ENCODE measurements around the gene RIPK3. TPM values are rescaled to one million over a fixed set of nuclear protein-coding genes. Genes with fewer than 3 reads are reported as not detected.

The RIPK3 gene
- total RNA-seq, 1 experiment from 2014 or later: 0.35 TPM

- Histone ChIP-seq H3K23ac (ENCODE audit: insufficient read length, low read depth, low read length) (no peak overlapping the region), H3K4me2 (ENCODE audit: insufficient read depth, insufficient read length, low read length) (no peak overlapping the region), H2BK5ac (ENCODE audit: insufficient read length, low read length) (no peak overlapping the region), H4K20me1 (ENCODE audit: control insufficient read depth, insufficient read depth, insufficient read length) (no peaks in the 10 kb centered on the region), H4K91ac (ENCODE audit: insufficient read length, low read depth, low read length) (no peak overlapping the region), H3T11ph (ENCODE audit: low read length) (no peak overlapping the region), H3K79me1 (ENCODE audit: insufficient read depth, low read depth, low read length, poor library complexity, severe bottlenecking) (no peaks in the 10 kb centered on the region), H3K4ac (ENCODE audit: low read depth, low read length) (no peak overlapping the region), H2AFZ (ENCODE audit: low read length) (no peak overlapping the region), H3K56ac (ENCODE audit: insufficient read length, low read depth, low read length) (no peak overlapping the region), H2AK5ac (ENCODE audit: insufficient read length, low read length) (no peak overlapping the region), H3K27me3 (ENCODE audit: insufficient read depth, low read length) (peaks cover 30% of the 10 kb centered on the region; the same call in 1 of the 2 replicates), H2BK120ac (ENCODE audit: low read depth, low read length, poor library complexity, severe bottlenecking) (no peak overlapping the region), H2BK12ac (ENCODE audit: insufficient read length, low read depth, low read length) (no peak overlapping the region), H4K5ac (ENCODE audit: insufficient read length, low read depth, low read length) (no peak overlapping the region), H2BK15ac (ENCODE audit: low read depth, low read length) (no peak overlapping the region), H3K4me1 (ENCODE audit: insufficient read depth, low read length) (no peaks in the 10 kb centered on the region), H3K9ac (ENCODE audit: extremely low read depth, insufficient read length, low read length) (no peak overlapping the region), H2BK20ac (ENCODE audit: low read depth, low read length, poor library complexity, severe bottlenecking) (no peak overlapping the region), H3K18ac (ENCODE audit: insufficient read length, low read depth, low read length) (no peak overlapping the region), H3K27ac (ENCODE audit: insufficient read length, low read depth, low read length) (no peak overlapping the region), H3K79me2 (ENCODE audit: insufficient read depth, low read length) (no peaks in the 10 kb centered on the region), H4K8ac (replicated peaks; ENCODE audit: insufficient read length, low read depth, low read length) (no peak overlapping the region), H3K14ac (ENCODE audit: insufficient read depth, low read length) (no peak overlapping the region), H3K23me2 (ENCODE audit: insufficient read length, low read depth, low read length, poor library complexity, severe bottlenecking) (peaks cover 8% of the 10 kb centered on the region), H3K9me3 (ENCODE audit: control insufficient read depth, low read depth, low read length) (no peaks in the 10 kb centered on the region)
- Mint-ChIP-seq H3K4me3 (no peak overlapping the region), H3K9me3 (no peaks in the 10 kb centered on the region), H3K27me3 (ENCODE audit: low read depth) (peaks cover 87% of the 10 kb centered on the region), H3K36me3 (ENCODE audit: insufficient read depth in 1 of 3, low read depth in 3 of 3) (no peaks in the 10 kb centered on the region), H3K27ac (no peak overlapping the region), H3K4me1 (peaks cover 11% of the 10 kb centered on the region in 2 experiments; a peak in 3 of 4 replicates)
- WGBS (ENCODE audit: extremely low coverage, insufficient read length, low lambda C conversion rate): no CpG with 5 or more reads among the region's 4 CpGs
- DNase-seq: no peak
- no peak for TF ChIP-seq CTCF (conservative IDR thresholded peaks at IDR 0.05)
Observed at GRCh38 chr14:24342889-24343288, 3.1 kb upstream of the RIPK3 start.
